T-helper 9 cell (primary cell): ENCODE data around the gene ARSB.

Source experiments
- DNase-seq: peaks from one replicate; pipeline ENCODE4 v3.0.0-alpha.2; 2020

ARSB gene

GRCh38 chr5:78801413-78801812, 183.7 kb downstream of the ARSB start:
- no peak for DNase-seq

GRCh38 chr5:78799266-78800017, 185.7 kb downstream of the ARSB start:
- no peak for DNase-seq

- DNase-seq = no peak
Observed at GRCh38 chr5:78798673-78799029, 186.5 kb downstream of the ARSB start.

GRCh38 chr5:78797936-78798672, 187.0 kb downstream of the ARSB start:
- DNase-seq = no peak

- no peak for DNase-seq
Observed at GRCh38 chr5:78795757-78796156, 189.4 kb downstream of the ARSB start.

- no peak for DNase-seq
Observed at GRCh38 chr5:78794693-78795215, 190.4 kb downstream of the ARSB start.

- no peak for DNase-seq
Observed at GRCh38 chr5:78793907-78794662, 191.0 kb downstream of the ARSB start.

- no peak for DNase-seq
Observed at GRCh38 chr5:78792345-78793055, 192.6 kb downstream of the ARSB start.

- no peak for DNase-seq
Observed at GRCh38 chr5:78791501-78792100, 193.5 kb downstream of the ARSB start.

GRCh38 chr5:78787783-78788182, 197.3 kb downstream of the ARSB start:
- no peak for DNase-seq

GRCh38 chr5:78785454-78785853, 199.7 kb downstream of the ARSB start:
- DNase-seq = no peak

- no peak for DNase-seq
Observed at GRCh38 chr5:78783434-78784130, 201.5 kb downstream of the ARSB start.

- DNase-seq = no peak
Observed at GRCh38 chr5:78782728-78783127, 202.4 kb downstream of the ARSB start.

- DNase-seq = no peak
Observed at GRCh38 chr5:78781611-78782286, 203.4 kb downstream of the ARSB start.

- no peak for DNase-seq
Observed at GRCh38 chr5:78779771-78780616, 205.1 kb downstream of the ARSB start.

- no peak for DNase-seq
Observed at GRCh38 chr5:78779262-78779661, 205.8 kb downstream of the ARSB start.

GRCh38 chr5:78778538-78778937, 206.6 kb downstream of the ARSB start:
- DNase-seq = no peak

GRCh38 chr5:78777901-78778300, 207.2 kb downstream of the ARSB start:
- no peak for DNase-seq

- DNase-seq = no peak
Observed at GRCh38 chr5:78776637-78777036, 208.5 kb downstream of the ARSB start.

- DNase-seq = no peak
Observed at GRCh38 chr5:78773655-78774054, 211.5 kb downstream of the ARSB start.
